H1 (cell line): ENCODE data around the gene CD164L2. TPM values are rescaled to one million over a fixed set of nuclear protein-coding genes. Genes with fewer than 3 reads are reported as not detected.

Source experiments
- CEBPB ChIP-seq: IDR thresholded peaks from 2 replicates; pipeline ENCODE4 v1.6.1; 2012; ENCODE audit warnings: low read depth, low read length
- CHD2 ChIP-seq: IDR thresholded peaks from 2 replicates; pipeline ENCODE4 v1.6.1; 2012; ENCODE audit warnings: low read length, improper control_type of control experiment
- EGR1 ChIP-seq: IDR thresholded peaks from 2 replicates; pipeline ENCODE4 v1.6.1; 2011; ENCODE audit warnings: low read depth, low read length, borderline replicate concordance
- PHF8 ChIP-seq: fragments of 200-600 bp; sonication (generic); conservative IDR thresholded peaks from 2 replicates; pipeline ENCODE4 v1.7.1; 2012; ENCODE audit warnings: low read depth, mild to moderate bottlenecking, inconsistent platforms, low read length, moderate library complexity
- POLR2A ChIP-seq, 2 experiments: IDR thresholded peaks; 1 replicate in 1 of 2; 2 replicates in 1 of 2; pipeline ENCODE4 v1.6.1; 2011; ENCODE audit warnings: low read depth in 2 of 2, low read length in 2 of 2, mild to moderate bottlenecking in 2 of 2; ENCODE audit errors: control extremely low read depth in 1 of 2
- POU5F1 ChIP-seq: IDR thresholded peaks from 2 replicates; pipeline ENCODE4 v1.6.1; 2011; ENCODE audit warnings: low read depth, mild to moderate bottlenecking, low read length, moderate library complexity
- RNF2 ChIP-seq: fragments of 200-900, 300-1000 bp; sonication (generic); IDR thresholded peaks from 2 replicates; pipeline ENCODE4 v1.7.1; 2016; ENCODE audit warnings: borderline replicate concordance, low read depth, mild to moderate bottlenecking, antibody characterized with exemption, low read length; ENCODE audit not compliant: poor library complexity, severe bottlenecking; ENCODE audit errors: missing control alignments
- TBP ChIP-seq: IDR thresholded peaks from 2 replicates; pipeline ENCODE4 v1.6.1; 2011; ENCODE audit warnings: low read depth, low read length, improper control_type of control experiment
- TEAD4 ChIP-seq: IDR thresholded peaks from 2 replicates; pipeline ENCODE4 v1.6.1; 2012; ENCODE audit warnings: low read depth, low read length, inconsistent platforms, mixed read lengths
- ZNF274 ChIP-seq: IDR thresholded peaks from 2 replicates; pipeline ENCODE4 v1.7.0; 2012; ENCODE audit warnings: low read length, borderline replicate concordance; ENCODE audit errors: extremely low read depth
- polyA plus RNA-seq, 7 experiments: library from polyadenylated mRNA; depleted of rRNA in 3 of 7; stranded (reverse) in 5 of 7; unstranded in 2 of 7; fragments of >200 nt in 5 of 7; fragments of 200-250 nt in 2 of 7; gene quantifications; 1 replicate in 5 of 7; 2 replicates in 1 of 7; 4 replicates in 1 of 7; pipeline versions ENCODE4 v1.2.1 to v1.2.3, GENCODE V29; 2011 to 2013; ENCODE audit warnings: missing spikeins in 2 of 7, mixed read lengths in 2 of 7
- total RNA-seq: library from RNA; stranded (reverse); fragmentation: NEBNext Ultra II Directional; extraction: Animal tissue kit (Norgen Biotek cat#: 25700); gene quantifications from 2 replicates; pipeline ENCODE4 v1.2.1, GENCODE V29; 2021
- TF ChIP-seq, protein P1 (sequence below): IDR thresholded peaks from 2 replicates; pipeline ENCODE4 v1.6.1; 2011; ENCODE audit warnings: low read length, improper control_type of control experiment

Gene CD164L2
- total and polyA plus RNA-seq, 2 of the 8 experiments (the other 6 are each of a cell fraction or from before 2014, with no cell fraction given) = 3.3 TPM

DNA sequence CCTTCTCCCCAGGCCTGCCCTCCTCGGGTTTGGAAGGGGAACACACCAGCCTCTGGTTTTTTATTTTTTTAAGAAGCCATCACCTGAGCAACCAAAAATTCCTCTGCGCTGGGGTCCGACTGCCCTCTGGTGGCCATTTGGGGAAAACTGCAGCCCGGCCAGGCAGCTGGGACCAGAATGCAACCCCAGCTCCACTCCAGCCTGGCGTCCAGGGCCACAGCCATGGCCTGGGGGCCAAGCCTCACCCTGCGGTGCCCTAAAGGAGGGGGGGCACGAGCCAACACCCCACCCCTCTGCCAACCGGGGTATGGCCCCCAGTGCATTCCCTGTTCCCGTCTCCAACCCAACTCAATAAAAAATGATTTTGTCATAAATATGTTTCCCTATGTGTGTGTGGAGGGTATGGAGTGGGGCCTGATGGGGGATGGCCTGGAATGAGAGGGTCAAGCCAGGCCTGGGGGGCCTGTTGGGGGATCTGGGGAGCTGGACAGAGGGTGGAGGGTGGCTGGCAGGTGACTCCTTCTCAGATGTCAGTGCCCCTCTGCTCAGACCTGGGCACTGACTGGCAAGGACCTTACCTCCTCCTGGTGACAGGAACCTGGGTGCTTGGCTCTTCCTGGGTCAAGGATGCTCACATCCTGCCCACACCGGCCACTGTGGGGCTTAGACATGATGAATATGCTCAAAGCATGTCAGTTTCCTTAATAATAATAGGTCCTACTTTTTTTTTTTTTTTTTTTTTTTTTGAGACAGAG lies 12.5 kb upstream of the CD164L2 start (continued):
- TF ChIP-seq, protein P1, sequence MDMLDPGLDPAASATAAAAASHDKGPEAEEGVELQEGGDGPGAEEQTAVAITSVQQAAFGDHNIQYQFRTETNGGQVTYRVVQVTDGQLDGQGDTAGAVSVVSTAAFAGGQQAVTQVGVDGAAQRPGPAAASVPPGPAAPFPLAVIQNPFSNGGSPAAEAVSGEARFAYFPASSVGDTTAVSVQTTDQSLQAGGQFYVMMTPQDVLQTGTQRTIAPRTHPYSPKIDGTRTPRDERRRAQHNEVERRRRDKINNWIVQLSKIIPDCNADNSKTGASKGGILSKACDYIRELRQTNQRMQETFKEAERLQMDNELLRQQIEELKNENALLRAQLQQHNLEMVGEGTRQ = no peak
- TF ChIP-seq ZNF274 = no peak
- TF ChIP-seq EGR1 = no peak
- peak; percentile 78 for TF ChIP-seq TEAD4
- no peak for TF ChIP-seq TBP
- TF ChIP-seq PHF8 = no peak
- no peak for TF ChIP-seq RNF2
- TF ChIP-seq POLR2A (IDR thresholded peaks at IDR 0.05; ENCODE audit: control extremely low read depth in 1 of 2, low read depth in 2 of 2, low read length in 2 of 2) = 0 out of 3 replicates have a peak, but pooled peaks of 1 of the 2 experiments have one; percentile 17
- TF ChIP-seq CEBPB = no peak
- TF ChIP-seq CHD2 = no peak
- no peak for TF ChIP-seq POU5F1
